Activated T-cell treated with anti-CD3 and anti-CD28 coated beads for 48 hours (primary cell): ENCODE results near the gene M6PR.

Source experiments
- DNase-seq: peaks from one replicate; pipeline ENCODE4 v3.0.0-alpha.2; 2020; ENCODE audit warnings: low read depth

M6PR gene

GRCh38 chr12:8949342-8950220, at the start of gene M6PR:
Gene M6PR (minus strand): TSS chr12:8949645. CDS start chr12:8946404, 3,241 bp downstream.
- peak; percentile 91 for DNase-seq

- no peak for DNase-seq
Observed at GRCh38 chr12:8996682-8997405, 47.4 kb upstream of the M6PR start.

- DNase-seq: no peak
Observed at GRCh38 chr12:8995021-8995775, 45.8 kb upstream of the M6PR start.

- no peak for DNase-seq
Observed at GRCh38 chr12:8993827-8994226, 44.4 kb upstream of the M6PR start.

GRCh38 chr12:8991371-8992345, 42.2 kb upstream of the M6PR start:
- no peak for DNase-seq

GRCh38 chr12:8989413-8989812, 40.0 kb upstream of the M6PR start, which contains the start of gene KLRG1:
Gene KLRG1 (plus strand): TSS chr12:8989546. CDS start chr12:8989636, 90 bp downstream.
- DNase-seq: no peak

GRCh38 chr12:8987685-8988084, 38.2 kb upstream of the M6PR start:
- no peak for DNase-seq

GRCh38 chr12:8987163-8987562, 37.7 kb upstream of the M6PR start:
- no peak for DNase-seq

GRCh38 chr12:8985213-8985754, 35.8 kb upstream of the M6PR start:
- no peak for DNase-seq

GRCh38 chr12:8980137-8980536, 30.7 kb upstream of the M6PR start:
- DNase-seq: no peak

- DNase-seq: no peak
Observed at GRCh38 chr12:8970432-8970831, 21.0 kb upstream of the M6PR start.

- DNase-seq: no peak
Observed at GRCh38 chr12:8969861-8970411, 20.5 kb upstream of the M6PR start.

- no peak for DNase-seq
Observed at GRCh38 chr12:8968761-8969160, 19.3 kb upstream of the M6PR start.

GRCh38 chr12:8960176-8960575, 10.7 kb upstream of the M6PR start:
- DNase-seq: no peak

GRCh38 chr12:8958066-8958465, 8.6 kb upstream of the M6PR start:
- DNase-seq: no peak

GRCh38 chr12:8957561-8957960, 8.1 kb upstream of the M6PR start:
- no peak for DNase-seq

- no peak for DNase-seq
Observed at GRCh38 chr12:8956772-8957171, 7.3 kb upstream of the M6PR start.

- DNase-seq: no peak
Observed at GRCh38 chr12:8956073-8956472, 6.6 kb upstream of the M6PR start.

GRCh38 chr12:8953773-8954402, 4.4 kb upstream of the M6PR start:
- no peak for DNase-seq

- DNase-seq: no peak
Observed at GRCh38 chr12:8951744-8952143, 2.3 kb upstream of the M6PR start.
